Uterine smooth muscle cell (primary cell): ENCODE results near the gene USP16. TPM values are rescaled to one million over a fixed set of nuclear protein-coding genes. Genes with fewer than 3 reads are reported as not detected.

Experiments used
- total RNA-seq: library from RNA; depleted of rRNA; stranded (reverse); fragments of >200 nt; gene quantifications from 2 replicates; pipeline ENCODE4 v1.2.3, GENCODE V29; 2014

The USP16 gene
- 41.7 and 50.2 TPM in 2 replicates for total RNA-seq

DNA sequence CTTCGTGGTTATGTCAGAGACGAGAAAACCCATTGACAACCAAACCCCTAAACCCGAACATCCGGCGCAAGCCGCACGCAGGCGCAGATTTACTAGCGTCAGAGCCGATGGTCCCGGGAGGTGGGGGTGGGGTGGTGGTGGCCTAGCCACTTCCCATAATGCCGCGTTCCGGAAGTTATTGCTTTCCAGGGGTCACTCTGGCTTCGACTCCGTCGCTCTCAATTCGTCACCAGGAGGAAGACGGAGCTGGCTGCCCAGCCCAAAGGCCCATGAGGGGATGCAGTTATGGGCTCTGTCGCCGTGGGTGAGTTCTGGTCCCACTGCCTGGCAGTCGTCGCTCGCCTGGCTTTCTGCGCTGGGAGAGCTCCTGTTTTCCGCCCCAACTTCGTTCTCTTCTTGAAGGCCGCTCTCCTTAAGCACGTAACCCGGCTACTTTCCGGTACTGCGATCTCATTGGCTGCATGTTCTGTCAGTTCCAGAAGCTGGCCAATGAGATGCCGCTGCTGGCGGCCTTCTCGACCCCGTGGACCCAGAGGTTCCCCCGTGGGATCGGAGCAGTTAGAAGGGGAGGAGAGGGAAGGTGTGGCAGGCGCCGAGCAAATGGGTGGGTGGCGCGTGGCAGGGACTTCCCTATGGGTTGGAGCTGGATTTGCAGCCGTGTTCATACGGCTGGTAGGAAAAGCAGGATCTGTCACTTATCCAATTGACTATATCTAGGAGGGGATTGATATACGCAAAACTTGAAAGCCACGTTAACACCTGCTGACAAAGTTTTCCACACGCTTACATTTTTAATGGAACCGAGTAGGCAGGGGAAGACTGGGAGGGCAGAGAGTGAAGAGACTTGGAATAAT is at the start of gene USP16:
Gene USP16, plus strand, starts transcription at position 195 of the 854 bp plus-strand sequence. CDS start 3,246 bp downstream, outside the sequence.

DNA sequence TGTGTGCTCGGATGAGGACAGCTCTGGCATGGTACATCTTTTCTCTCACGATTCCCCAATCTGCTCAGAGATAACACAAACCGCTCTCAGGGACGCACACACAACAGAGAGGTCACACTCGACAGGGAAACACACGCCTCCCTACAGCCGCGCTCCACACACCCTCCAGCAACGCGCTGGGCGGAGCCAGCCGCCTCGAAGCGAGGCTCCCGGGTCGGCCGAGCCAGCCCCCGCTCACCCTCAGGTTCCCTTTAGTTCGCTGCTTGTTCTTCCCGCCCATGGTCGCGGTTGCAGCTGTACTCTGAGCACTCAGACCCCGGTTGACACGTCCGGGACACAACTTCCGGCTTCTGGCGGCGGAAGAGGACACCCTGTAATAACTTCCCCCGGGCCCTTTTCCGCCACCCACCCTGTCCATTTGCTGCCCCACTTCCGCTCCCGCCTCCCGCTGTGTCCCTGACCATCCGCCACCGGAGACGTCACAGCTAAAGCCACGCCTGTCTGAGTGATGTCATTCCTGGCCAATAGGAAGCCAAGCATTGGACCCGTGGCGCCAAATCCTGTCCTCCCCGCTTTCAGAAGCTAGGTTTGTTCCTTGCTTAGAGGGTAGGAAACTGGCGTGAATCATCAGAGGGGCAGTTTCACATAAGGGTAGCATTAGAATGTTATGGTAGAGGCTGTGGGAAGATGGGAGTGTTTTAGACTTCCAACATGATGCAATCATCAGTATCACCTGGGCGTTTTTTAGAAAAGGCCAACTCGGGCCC is 31.8 kb upstream of the USP16 start, which contains the start of gene LTN1:
Gene LTN1, minus strand, starts transcription at position 352 of the 767 bp plus-strand sequence. Its CDS starts 72 bp downstream, at position 280.

DNA sequence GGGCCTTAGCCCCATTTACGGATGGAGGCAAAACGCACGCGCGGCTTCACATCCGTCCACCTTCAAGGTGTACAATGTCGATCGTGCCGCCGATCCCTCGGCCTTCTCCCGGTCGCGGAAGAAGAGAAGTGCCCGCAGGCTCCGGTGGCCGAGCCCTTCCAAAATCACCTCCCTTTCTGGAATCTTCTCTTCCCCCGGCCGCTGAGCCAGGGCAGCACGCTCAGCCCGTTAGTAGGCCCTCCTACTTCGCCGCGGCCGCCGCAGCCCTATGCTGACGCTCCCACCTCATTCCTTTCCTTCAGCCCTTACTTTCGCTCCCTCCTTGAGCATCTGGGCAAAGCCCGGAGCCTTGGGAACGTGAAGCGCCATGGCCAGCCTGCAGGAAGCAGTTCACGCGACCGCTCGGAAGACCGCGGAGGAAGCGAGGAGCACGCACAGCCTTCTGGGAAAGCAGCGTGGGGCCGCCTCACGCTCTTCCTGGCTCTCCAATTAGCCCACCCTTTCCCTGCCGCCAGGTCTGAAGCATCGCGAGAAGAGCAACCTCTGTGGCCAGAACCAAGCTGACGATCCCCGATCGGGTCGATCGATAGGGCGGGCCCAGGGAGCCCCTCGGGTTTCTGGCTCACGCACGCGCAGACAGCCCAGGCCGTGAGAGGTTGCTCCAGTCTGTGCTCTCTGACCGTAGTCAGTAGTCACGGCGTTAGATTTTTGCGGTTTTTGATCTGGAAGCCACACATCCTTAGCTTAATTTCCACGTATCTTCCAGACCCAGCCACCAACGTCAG is 48.9 kb downstream of the USP16 start, which contains the start of gene CCT8:
Gene CCT8, minus strand, starts transcription at position 427 of the 785 bp plus-strand sequence. Its CDS starts 58 bp downstream, at position 369.

Other genes with a start within 250 kb of the USP16 start
- 41.6 and 45.7 TPM in 2 replicates for gene LTN1, start 31.8 kb upstream of the USP16 start, total RNA-seq
- 17.5 and 17.6 TPM in 2 replicates for gene RWDD2B, start 5.3 kb upstream of the USP16 start, total RNA-seq
- 257 and 387 TPM in 2 replicates for gene CCT8, start 49.0 kb downstream of the USP16 start, total RNA-seq
- gene MAP3K7CL, start 106.0 kb downstream of the USP16 start, total RNA-seq = 11.8 and 19.7 TPM in 2 replicates